K562 (cell line): Measurements from ENCODE around the gene LCNL1. TPM values are rescaled to one million over a fixed set of nuclear protein-coding genes. Genes with fewer than 3 reads are reported as not detected.

Experiments used
- BHLHE40 ChIP-seq: IDR thresholded peaks from 2 replicates; pipeline ENCODE4 v1.6.1; 2011; ENCODE audit warnings: low read length, improper control_type of control experiment
- CXXC5 ChIP-seq: fragments of 250-450 bp; sonication (Bioruptor Pico); IDR thresholded peaks from 2 replicates; pipeline ENCODE4 v1.8.0; 2022; ENCODE audit warnings: inconsistent platforms, mild to moderate bottlenecking, moderate library complexity
- ETS1 ChIP-seq: conservative IDR thresholded peaks from 2 replicates; pipeline ENCODE4 v1.6.1; 2011; ENCODE audit warnings: low read depth, mild to moderate bottlenecking, low read length; ENCODE audit not compliant: control insufficient read depth
- HLTF ChIP-seq: fragments of 450-650 bp; IDR thresholded peaks from 2 replicates; pipeline ENCODE4 v1.6.1; 2016
- MCM2 ChIP-seq: fragments of 450-650 bp; IDR thresholded peaks from 2 replicates; pipeline ENCODE4 v1.6.1; 2017; ENCODE audit warnings: low read depth, mild to moderate bottlenecking
- MCM3 ChIP-seq: fragments of 450-650 bp; IDR thresholded peaks from 2 replicates; pipeline ENCODE4 v1.6.1; 2016
- MLX ChIP-seq, 2 experiments: fragments of 450-650 bp in 1 of 2; sonication (generic) in 1 of 2; formaldehyde crosslinking; conservative IDR thresholded peaks; 2 replicates each; pipeline versions ENCODE4 v1.4.0 to v1.8.1; 2020 to 2022; ENCODE audit warnings: mild to moderate bottlenecking in 1 of 2, missing genetic modification reagents in 1 of 2
- NFRKB ChIP-seq: fragments of 450-650 bp; IDR thresholded peaks from 2 replicates; pipeline ENCODE4 v1.6.1; 2016; ENCODE audit warnings: low read depth
- PRDM10 ChIP-seq: fragments of 450-650 bp; IDR thresholded peaks from 2 replicates; pipeline ENCODE4 v1.6.1; 2018; ENCODE audit not compliant: partially characterized antibody
- RBM17 ChIP-seq: fragments of 200-400 bp; formaldehyde crosslinking; IDR thresholded peaks from 2 replicates; pipeline ENCODE4 v1.6.1; 2017; ENCODE audit warnings: low read depth, mild to moderate bottlenecking, low read length, borderline replicate concordance
- SRSF1 ChIP-seq: fragments of 200-400 bp; formaldehyde crosslinking; IDR thresholded peaks from 2 replicates; pipeline ENCODE4 v1.6.1; 2017; ENCODE audit warnings: mild to moderate bottlenecking, low read depth, low read length, moderate library complexity
- THRB ChIP-seq: fragments of 450-650 bp; formaldehyde crosslinking; conservative IDR thresholded peaks from 2 replicates; pipeline ENCODE4 v1.4.0; 2022; ENCODE audit warnings: mild to moderate bottlenecking, missing genetic modification characterization
- ZNF232 ChIP-seq: sonication (generic); formaldehyde crosslinking; IDR thresholded peaks from 2 replicates; pipeline ENCODE4 v1.8.0; 2022; ENCODE audit warnings: mild to moderate bottlenecking, missing genetic modification reagents
- ZNF274 ChIP-seq: IDR thresholded peaks from 2 replicates; pipeline ENCODE4 v1.6.1; 2011; ENCODE audit warnings: low read depth, mild to moderate bottlenecking, low read length, moderate library complexity, borderline replicate concordance
- ZNF354B ChIP-seq: fragments of 250-450 bp; sonication (Bioruptor Pico); IDR thresholded peaks from 2 replicates; pipeline ENCODE4 v1.4.0; 2020
- polyA plus RNA-seq, 8 experiments: library from polyadenylated mRNA; depleted of rRNA in 4 of 8; stranded (reverse) in 5 of 8; unstranded in 3 of 8; fragments of >200 nt; fragmentation: Nextera tagmentation in 2 of 8; fragmentation: Illumina TruSeq in 1 of 8; extraction: Ambion mirVana in 2 of 8; extraction: Trizol in 1 of 8; gene quantifications; 2 replicates each; pipeline versions ENCODE4 v1.2.1 to v1.2.3, GENCODE V29; 2011 to 2014; ENCODE audit warnings: inconsistent platforms in 1 of 8, missing spikeins in 1 of 8
- total RNA-seq, 7 experiments: library from RNA; depleted of rRNA in 6 of 7; stranded (reverse); fragments of >200 nt in 6 of 7; fragmentation: Illumina TruSeq in 2 of 7; extraction: Trizol in 2 of 7; gene quantifications; 2 replicates each; pipeline versions ENCODE4 v1.2.1 to v1.2.3, GENCODE V29; 2011 to 2021; ENCODE audit warnings: low replicate concordance in 1 of 7

The LCNL1 gene
- total and polyA plus RNA-seq, 9 of the 15 experiments (the other 6 are each of a cell fraction or from before 2014, with no cell fraction given) = 0.04 to 0.16 (median 0.04) TPM; not detected in 4

- no peak for TF ChIP-seq MLX (CRISPR knock-in tag; conservative IDR thresholded peaks at IDR 0.05)
- TF ChIP-seq MCM3 = no peak
- no peak for TF ChIP-seq THRB (CRISPR knock-in tag)
- TF ChIP-seq ZNF274 = no peak
- TF ChIP-seq CXXC5 (CRISPR knock-in tag) = 0 out of 2 replicates have a peak, but pooled peaks have one; percentile 12
- TF ChIP-seq NFRKB = no peak
- no peak for TF ChIP-seq SRSF1
- TF ChIP-seq MCM2 = no peak
- TF ChIP-seq RBM17 = no peak
- 0 out of 2 replicates have a peak, but pooled peaks have one; percentile 23 for TF ChIP-seq ZNF232 (CRISPR knock-in tag)
- no peak for TF ChIP-seq PRDM10
- TF ChIP-seq ZNF354B (CRISPR knock-in tag) = no peak
- 0 out of 2 replicates have a peak, but pooled peaks have one; percentile 23 for TF ChIP-seq ETS1
- TF ChIP-seq BHLHE40 = no peak
- no peak for TF ChIP-seq HLTF
Observed at GRCh38 chr9:136978865-136979544, 3.8 kb upstream of the LCNL1 start (continued).
